Caki2 (cell line): ENCODE results near the gene MACF1. TPM values are rescaled to one million over a fixed set of nuclear protein-coding genes. Genes with fewer than 3 reads are reported as not detected.
"Not testable (repeated sequence)": the region's sequence is repeated elsewhere in the genome, so short reads cannot be mapped to it uniquely, and the experiment has no call there.

ENCODE experiments used
- DNase-seq: peaks from one replicate; pipeline ENCODE4 v3.0.0-alpha.2; 2015; ENCODE audit warnings: low read depth
- in situ Hi-C: cut with HindIII; loops from 2 replicates; pipeline ENCODE4 v1.10.0; 2016; ENCODE audit warnings: low sequenced_read_pairs, low pct_unique_long_range_greater_than_20kb, mixed read lengths
- total RNA-seq: library from RNA; depleted of rRNA; stranded (reverse); fragments of >200 nt; shearing (Covaris generic); gene quantifications from 2 replicates; pipeline ENCODE4 v1.2.3, GENCODE V29; 2014; ENCODE audit warnings: low replicate concordance

Gene MACF1
- total RNA-seq, 1 experiment from 2014 or later = 51.1 TPM

- in situ Hi-C loops = no loop called here
Measured at GRCh38 chr1:39485046-39485803, 280.7 kb downstream of the MACF1 start.

GRCh38 chr1:39488012-39488545 is 283.6 kb downstream of the MACF1 start:
- DNase-seq = no peak
- in situ Hi-C loops = no loop called here

More at GRCh38 chr1:39485046-39485803, 280.7 kb downstream of the MACF1 start:
- DNase-seq = no peak

GRCh38 chr1:39488793-39489566 is 284.5 kb downstream of the MACF1 start:
- no peak for DNase-seq
- in situ Hi-C loops = no loop called here

GRCh38 chr1:39489567-39490239 is 285.2 kb downstream of the MACF1 start:
- DNase-seq = no peak
- in situ Hi-C loops = no loop called here

GRCh38 chr1:39490596-39491145 is 286.2 kb downstream of the MACF1 start:
- in situ Hi-C loops = no loop called here
- DNase-seq = no peak

- in situ Hi-C loops = no loop called here
- peak; percentile 63 for DNase-seq
Measured at GRCh38 chr1:39491146-39491921, 286.8 kb downstream of the MACF1 start, which contains the start of gene BMP8A. Gene BMP8A (plus strand): TSS chr1:39491636. CDS start chr1:39491992, 356 bp downstream.

- DNase-seq, in situ Hi-C loops: not testable (repeated sequence)
Measured at GRCh38 chr1:39492118-39493042, 287.9 kb downstream of the MACF1 start.

- DNase-seq, in situ Hi-C loops: not testable (repeated sequence)
Measured at GRCh38 chr1:39493043-39493810, 288.7 kb downstream of the MACF1 start.

- DNase-seq = no peak
- in situ Hi-C loops = no loop called here
Measured at GRCh38 chr1:39494671-39495410, 290.3 kb downstream of the MACF1 start.

- DNase-seq, in situ Hi-C loops: not testable (repeated sequence)
Measured at GRCh38 chr1:39496520-39496919, 292.0 kb downstream of the MACF1 start.

- in situ Hi-C loops = no loop called here
- no peak for DNase-seq
Measured at GRCh38 chr1:39497585-39497984, 293.1 kb downstream of the MACF1 start.

- in situ Hi-C loops, DNase-seq: not testable (repeated sequence)
Measured at GRCh38 chr1:39498096-39498710, 293.7 kb downstream of the MACF1 start.

- in situ Hi-C loops, DNase-seq: not testable (repeated sequence)
Measured at GRCh38 chr1:39498821-39499220, 294.3 kb downstream of the MACF1 start.

GRCh38 chr1:39499668-39500067 is 295.2 kb downstream of the MACF1 start:
- in situ Hi-C loops = no loop called here

GRCh38 chr1:39500862-39501389 is 296.4 kb downstream of the MACF1 start:
- in situ Hi-C loops = no loop called here
- DNase-seq = no peak

More at GRCh38 chr1:39499668-39500067, 295.2 kb downstream of the MACF1 start:
- no peak for DNase-seq
